HG02938 (cell line): ENCODE measurements around the gene AFAP1.

Source experiments
- ATAC-seq: cut with Tn5 transposase; IDR thresholded peaks from one replicate; pipeline ENCODE4 v1.9.1; 2021; ENCODE audit warnings: mild to moderate bottlenecking, moderate library complexity; ENCODE audit not compliant: unreplicated experiment

Gene AFAP1

DNA sequence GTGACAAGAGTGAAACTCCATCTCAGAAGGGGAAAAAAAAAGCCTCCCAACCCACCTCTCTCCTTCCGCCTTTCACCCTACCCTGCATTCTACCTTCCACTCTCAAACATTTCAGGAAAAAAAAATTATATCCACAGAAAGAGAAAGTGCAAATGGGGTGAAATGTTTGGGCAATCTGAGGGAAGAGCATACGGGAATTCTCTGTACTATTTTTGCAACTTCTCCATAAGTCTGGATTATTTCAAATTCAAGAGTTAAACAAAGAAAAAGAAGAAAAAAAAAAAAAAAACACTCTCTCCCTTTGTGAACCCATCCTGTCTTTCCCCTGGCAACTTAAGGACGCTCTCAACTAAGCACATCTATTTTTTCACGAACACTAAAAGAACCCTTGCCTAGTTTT is 41.3 kb downstream of the AFAP1 start:
- ATAC-seq, result no peak

- no peak for ATAC-seq
Observed at GRCh38 chr4:7897811-7898210, 41.9 kb downstream of the AFAP1 start.

DNA sequence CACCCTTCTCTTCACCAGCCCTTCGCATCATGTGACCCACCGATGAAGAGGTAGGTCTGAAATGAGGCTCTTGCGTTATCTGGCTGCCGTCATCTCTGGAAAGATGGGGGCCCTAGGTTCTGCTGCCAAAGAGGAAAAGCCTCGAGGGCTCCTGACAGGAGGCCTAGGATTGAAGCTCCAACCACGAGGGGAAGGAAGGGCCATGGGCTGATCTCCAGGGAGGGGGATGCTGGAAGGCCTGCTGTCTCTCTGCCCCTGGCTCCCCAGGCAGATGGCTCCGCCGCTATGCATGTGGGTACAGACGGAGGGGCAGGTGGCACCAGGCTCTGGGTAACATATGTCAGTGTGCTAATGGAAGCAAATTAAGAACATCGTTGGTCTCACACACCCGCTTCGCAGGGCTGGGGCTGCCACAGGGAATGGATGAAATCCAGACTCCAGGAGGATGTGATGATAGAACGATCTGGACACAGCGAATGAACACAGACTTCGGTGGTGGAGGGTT is 44.9 kb downstream of the AFAP1 start:
- ATAC-seq, result no peak

DNA sequence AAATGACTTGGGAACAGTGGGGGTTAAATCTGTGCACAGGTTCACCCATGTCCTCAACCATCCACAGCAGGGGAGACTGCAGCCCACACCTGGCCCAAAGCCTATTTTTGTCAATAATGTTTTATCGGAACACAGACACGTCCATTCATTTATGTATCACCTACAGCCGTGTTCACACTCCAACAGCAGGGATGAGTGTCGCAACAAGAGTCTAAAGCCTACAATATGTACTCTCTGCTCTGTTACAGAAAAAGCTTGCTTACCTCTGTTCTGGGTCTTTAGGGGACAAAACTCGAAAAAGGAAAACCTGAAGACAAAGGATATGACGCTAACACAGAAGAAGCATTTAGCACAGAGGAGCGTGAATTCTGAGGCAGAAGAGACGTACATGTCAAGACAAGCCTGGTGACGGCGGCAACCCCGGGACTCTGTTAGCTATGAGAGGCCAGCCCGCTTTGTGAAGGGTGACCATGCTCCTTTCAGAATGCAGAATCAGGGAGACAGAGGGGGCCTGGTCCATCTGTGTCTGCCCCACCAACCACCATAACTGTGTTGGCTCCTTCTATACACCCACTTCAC is 45.5 kb downstream of the AFAP1 start:
- ATAC-seq, result no peak

DNA sequence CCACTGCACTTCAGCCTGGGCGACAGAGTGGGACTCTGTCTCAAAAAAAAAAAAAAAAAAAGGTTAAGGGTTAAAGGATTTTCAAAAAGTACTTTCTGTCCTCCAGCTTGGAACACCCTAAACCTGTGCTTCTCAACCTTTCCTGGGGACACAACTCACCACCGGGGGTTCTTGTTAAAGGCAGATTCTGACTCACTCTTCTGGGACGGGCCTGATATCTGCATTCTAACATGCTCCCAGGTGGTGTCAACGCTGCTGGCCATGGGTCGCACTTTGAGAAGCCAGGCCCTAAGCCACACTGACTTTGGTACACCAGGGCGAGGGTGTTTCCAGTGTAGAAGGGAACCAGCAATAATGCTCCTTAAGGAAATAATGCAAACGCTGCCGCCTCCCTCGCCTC is 46.1 kb downstream of the AFAP1 start:
- no peak for ATAC-seq

DNA sequence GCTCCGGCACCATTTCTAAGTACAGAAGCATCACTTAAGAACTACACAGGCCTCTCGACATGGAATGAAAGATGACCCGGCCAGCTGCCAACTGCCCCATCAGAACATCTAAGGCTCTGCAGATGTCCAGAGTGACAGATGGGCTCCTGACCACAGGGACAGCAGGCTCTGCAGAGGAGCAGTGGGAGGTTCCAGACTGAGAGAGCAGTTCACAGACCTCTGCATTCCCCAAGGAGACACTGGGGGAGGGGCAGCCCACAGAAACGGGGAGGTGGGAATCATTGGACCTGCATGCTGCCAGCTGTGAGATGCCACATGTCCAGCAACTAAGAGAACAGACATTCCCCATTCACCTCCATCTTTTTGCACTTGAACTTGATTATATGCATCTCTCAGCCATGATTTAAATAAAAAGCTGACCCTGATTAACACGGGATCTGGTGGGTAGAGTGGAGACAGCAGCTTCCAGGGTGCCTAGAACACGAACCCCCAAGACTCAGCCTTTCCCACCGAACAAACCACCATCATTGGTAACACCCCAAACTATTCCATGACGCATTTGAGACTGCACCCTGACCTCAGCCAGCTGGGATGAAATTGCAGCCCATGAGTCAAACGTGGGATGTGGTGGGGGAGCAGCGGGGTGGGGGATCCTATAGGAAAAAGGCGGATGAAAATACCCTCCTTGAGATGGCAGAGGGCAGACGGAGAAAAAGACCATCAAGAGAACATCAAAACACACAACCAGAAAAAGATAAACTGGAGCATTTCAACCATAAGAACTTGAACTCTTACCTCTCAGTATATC is 47.2 kb downstream of the AFAP1 start:
- ATAC-seq, result no peak

DNA sequence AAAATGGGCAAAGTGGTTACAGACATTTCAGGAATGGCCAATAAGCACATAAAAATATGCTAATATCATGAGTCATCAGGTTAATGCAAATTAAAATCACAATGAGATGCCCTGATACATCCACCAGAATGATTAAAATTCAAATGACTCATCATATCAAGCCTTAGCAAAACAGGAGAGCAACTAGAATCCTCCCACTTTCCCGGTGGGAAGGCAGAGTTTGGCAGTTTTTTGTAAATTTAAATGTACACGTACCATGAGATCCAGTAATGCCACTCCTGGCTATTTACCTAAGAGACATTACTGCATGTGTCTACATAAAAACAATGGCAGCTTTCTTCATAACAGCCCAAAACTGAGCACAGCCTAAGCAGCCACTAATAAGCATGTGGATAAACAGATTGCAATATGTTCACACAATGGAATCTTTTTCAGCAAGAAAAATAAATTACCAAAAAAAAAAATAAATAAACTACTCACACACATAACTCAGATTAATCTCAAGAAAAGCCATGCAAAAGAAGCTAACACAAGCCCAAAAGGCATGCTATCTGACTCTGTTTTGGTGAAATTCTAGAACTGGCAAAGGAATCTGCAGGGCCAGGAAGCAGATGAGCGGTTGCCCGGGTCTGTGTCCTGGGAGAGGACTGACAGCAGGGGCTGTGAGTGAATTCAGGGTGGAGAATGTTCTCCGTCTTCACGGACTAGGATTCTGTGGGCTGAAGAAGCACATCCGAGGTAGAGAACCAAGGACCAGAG is 48.8 kb downstream of the AFAP1 start:
- ATAC-seq, result no peak

- ATAC-seq, result no peak
Observed at GRCh38 chr4:7887436-7887835, 52.2 kb downstream of the AFAP1 start.

DNA sequence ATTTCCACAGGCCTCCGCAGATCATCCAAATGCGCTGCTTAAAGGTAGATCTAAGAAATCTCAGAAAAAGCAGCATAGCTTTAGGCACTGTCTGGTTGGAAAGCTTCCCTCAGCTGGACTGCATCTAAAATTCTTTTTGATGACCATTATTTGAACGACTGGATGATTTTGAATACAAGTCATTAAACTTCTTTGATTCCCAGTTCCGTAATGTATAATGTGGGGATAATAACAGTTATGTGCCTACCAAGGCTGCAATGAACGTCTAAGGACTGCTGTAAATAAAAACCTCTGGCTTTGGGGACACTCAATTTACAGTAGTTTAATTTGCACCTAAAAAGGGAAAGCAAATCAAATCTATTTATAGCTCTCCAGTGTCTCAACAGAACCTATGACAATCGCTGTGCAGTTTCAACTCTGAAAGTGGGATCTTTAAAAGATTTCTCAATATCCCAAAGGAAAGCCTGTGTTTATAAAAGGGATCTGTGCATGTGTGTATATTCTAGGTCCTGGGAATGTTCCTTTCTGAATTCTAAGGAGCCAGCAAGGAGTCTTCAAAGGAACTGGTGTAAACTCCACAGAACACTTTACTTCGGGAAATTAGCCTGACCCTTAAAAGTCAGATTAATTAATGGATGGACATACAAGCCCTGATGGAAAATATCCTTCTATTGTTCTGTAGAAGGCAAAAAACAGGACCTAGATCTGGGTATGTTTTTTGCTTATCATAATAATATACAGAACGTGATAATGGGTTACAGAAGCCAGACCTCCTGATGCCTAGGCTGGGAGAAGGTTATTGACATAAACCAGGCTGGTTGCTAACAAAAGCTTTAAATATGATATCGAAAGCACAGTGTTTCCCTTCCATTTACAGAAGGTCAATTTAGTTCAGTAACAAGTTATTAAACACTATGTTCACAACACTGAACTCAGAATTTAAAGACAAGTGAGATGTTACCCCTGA is 53.4 kb downstream of the AFAP1 start:
- no peak for ATAC-seq

DNA sequence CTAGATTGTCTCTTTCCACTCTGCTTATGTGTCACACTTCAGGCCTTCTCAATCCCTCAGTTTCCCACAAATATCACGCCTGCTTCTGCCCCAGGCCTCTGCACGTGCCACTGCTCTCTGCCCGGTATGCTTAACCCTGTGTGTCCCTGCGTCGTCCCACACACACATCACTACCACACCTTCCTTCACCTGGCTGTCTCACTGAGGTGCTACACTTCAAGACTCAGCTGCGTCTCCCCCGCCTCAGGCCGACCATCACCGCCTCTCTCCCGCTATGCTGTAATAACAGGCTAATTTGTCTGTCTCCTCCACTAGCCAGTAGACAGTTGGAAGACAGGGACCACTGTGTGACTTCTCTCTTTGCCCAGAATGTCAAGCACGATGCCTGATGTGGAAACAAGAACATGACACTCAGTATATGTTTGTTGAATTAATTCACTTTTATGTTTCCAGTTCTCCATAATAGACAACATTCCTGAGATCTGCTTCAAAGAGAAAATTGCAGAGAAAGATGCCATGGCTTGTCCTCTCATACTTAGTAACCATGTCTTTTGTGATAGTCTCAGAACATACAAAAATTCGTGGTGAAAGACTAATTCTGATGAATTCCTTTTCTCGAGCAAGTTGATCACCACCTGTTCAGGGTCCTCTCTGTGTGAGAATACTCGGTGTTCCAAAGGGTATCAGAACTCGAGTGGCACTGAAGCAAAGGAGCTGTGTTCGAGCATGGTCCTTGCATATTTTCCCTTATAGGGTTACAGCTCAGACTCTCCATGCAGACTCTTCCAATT is 54.2 kb downstream of the AFAP1 start:
- ATAC-seq, result no peak

- no peak for ATAC-seq
Observed at GRCh38 chr4:7880683-7881082, 59.0 kb downstream of the AFAP1 start.

- ATAC-seq, result no peak
Observed at GRCh38 chr4:7879127-7879526, 60.5 kb downstream of the AFAP1 start.

GRCh38 chr4:7878323-7878722 is 61.3 kb downstream of the AFAP1 start:
- ATAC-seq, result no peak

- ATAC-seq, result no peak
Observed at GRCh38 chr4:7877176-7877575, 62.5 kb downstream of the AFAP1 start.

DNA sequence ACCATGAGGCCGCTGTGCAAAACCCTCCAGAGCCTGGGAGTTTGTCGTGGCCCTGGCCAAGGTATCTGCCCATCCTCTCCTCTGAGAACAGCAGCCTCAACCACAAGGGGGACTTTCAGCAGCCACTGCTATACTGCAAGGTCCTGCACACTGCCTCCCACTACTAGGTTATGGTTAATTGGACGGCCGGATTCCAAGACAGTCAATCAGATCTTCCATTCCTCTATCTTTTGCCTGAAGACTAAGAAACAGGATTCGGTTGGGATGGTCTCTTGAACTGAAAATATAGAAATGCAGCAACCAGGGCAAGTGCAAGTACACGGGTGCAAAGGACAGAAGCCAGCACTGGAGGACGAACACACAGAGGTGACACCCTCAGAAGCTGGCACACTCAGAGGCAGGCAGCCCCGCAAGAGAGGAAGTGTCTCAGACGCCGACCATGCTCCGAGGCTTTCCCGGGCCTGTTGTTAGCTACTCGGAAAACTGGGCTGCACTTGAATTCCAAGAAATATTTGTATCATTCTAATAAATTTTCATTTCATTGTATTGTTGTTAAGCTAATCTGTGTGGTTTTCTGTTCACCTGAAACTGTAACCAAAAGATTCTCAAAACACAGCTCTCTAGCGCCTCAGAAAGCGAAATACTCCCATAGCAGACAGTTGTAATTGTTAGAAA is 63.3 kb downstream of the AFAP1 start:
- ATAC-seq, result no peak

- ATAC-seq, result no peak
Observed at GRCh38 chr4:7874838-7875237, 64.8 kb downstream of the AFAP1 start.

DNA sequence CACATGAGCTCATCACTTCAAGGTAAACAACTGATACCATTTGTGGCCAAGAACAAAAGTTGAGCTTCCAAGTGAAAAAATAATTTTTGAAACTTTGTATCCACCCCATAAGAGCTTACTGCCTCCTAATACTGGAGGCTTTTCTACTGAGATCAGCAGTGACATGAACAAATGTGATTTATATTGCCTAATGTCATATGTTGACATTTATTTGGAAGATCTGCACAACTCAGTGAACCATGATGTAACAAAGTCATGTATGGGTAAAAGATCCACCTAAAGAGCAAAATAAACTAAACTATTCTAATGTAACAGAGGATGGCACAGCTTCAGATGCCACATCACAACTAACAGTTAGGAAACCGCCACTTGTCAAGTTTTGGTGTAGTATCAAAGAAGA is 65.8 kb downstream of the AFAP1 start:
- ATAC-seq, result no peak

DNA sequence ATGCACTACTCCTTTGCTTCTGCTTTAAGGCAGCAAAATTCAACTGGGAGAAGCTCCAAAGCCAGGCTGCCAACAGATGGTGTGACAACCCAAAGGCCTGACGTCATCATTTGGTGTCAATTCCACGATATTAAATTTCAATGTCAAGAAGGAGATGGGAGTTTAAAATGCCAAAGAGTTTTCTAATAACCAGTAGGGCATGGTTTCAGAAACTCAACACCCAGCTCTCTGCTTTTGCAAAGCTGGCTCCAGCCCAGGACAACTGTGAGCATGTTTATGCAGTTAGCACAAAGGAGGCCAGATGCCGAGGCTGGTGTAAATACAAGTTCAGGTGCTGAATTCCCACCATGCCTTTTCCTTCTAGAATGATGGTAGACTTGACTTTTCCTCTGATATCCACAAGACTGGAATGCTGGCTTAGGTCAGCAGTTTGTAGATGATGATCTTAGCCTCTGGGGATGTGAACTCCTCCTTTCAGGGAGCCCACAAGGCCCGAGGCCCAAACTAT is 67.3 kb downstream of the AFAP1 start:
- no peak for ATAC-seq

- no peak for ATAC-seq
Observed at GRCh38 chr4:7871356-7871755, 68.3 kb downstream of the AFAP1 start.
